ENCODE data around the gene CPAMD8. TPM values are rescaled to one million over a fixed set of nuclear protein-coding genes. Genes with fewer than 3 reads are reported as not detected.

CPAMD8 gene
- total and polyA plus RNA-seq, 10 of the 15 experiments (the other 5 are each of a cell fraction or from before 2014, with no cell fraction given) = 0.12 to 0.97 (median 0.25) TPM; not detected in 3

DNA sequence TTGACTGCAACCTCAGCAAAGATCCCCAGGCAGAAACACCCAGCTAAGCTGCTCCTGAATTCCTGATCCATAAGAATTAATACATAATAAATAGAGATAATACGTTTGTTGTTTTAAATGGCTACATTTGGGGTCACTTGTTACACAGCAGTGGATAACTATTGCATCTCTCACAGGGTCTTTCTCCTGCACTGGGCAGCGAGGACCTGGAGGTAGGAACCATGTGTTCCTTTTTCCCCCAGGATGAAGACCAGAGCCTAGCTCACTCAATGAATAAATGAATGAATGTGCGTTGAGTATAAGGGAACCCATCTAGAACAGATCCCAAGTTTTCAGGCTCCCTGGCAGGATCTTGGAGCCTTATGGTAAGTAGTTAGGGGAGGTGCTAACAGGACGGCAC is 107.1 kb downstream of the CPAMD8 start (continued):
- TF ChIP-seq, protein P1, sequence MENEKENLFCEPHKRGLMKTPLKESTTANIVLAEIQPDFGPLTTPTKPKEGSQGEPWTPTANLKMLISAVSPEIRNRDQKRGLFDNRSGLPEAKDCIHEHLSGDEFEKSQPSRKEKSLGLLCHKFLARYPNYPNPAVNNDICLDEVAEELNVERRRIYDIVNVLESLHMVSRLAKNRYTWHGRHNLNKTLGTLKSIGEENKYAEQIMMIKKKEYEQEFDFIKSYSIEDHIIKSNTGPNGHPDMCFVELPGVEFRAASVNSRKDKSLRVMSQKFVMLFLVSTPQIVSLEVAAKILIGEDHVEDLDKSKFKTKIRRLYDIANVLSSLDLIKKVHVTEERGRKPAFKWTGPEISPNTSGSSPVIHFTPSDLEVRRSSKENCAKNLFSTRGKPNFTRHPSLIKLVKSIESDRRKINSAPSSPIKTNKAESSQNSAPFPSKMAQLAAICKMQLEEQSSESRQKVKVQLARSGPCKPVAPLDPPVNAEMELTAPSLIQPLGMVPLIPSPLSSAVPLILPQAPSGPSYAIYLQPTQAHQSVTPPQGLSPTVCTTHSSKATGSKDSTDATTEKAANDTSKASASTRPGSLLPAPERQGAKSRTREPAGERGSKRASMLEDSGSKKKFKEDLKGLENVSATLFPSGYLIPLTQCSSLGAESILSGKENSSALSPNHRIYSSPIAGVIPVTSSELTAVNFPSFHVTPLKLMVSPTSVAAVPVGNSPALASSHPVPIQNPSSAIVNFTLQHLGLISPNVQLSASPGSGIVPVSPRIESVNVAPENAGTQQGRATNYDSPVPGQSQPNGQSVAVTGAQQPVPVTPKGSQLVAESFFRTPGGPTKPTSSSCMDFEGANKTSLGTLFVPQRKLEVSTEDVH (IDR thresholded peaks at IDR 0.05; ENCODE audit: low read depth, partially characterized antibody) = no peak
- no peak for TF ChIP-seq RAD51 (IDR thresholded peaks at IDR 0.05)

DNA sequence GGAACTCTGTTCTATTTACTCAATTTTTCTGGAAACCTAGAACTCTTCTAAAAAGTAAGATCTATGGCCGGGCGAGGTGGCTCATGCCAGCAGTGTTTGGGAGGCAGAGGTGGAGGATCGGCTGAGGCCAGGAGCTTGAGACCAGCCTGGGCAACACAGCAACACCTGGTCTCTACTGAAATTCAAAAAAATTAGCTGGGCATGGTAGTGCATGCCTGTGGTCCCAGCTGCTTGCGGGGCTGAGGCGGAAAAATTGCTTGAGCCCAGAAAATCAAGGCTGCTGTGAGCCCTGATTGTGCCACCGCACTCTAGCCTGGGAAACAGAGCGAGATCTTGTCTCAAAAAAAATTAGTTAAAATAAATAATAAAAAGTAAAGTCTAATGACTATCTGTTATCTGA is 109.2 kb downstream of the CPAMD8 start:
- no peaks in the 10 kb centered on the region for H3K4me1 ChIP-seq (ENCODE audit: control insufficient read depth, insufficient read depth, low read length)
- intact Hi-C loops (cut with micrococcal nuclease; ENCODE audit: unreplicated experiment) (no loop called here), in situ Hi-C loops (cut with MboI) (no loop called here)
- H3K27ac ChIP-seq (ENCODE audit: control insufficient read depth, insufficient read depth) = no peak overlapping the region
- WGBS (ENCODE audit: insufficient coverage, insufficient replicate concordance, low lambda C conversion rate, missing lambda C conversion rate) = 50% methylated on average over 7 of the region's 7 CpGs
- no peak overlapping the region for H3K4me3 ChIP-seq
- H3K79me2 ChIP-seq (ENCODE audit: control insufficient read depth, insufficient read depth, low read length) = no peaks in the 10 kb centered on the region
- H4K20me1 ChIP-seq (ENCODE audit: control insufficient read depth, insufficient read depth) = no peaks in the 10 kb centered on the region
- no peak overlapping the region for H2AFZ ChIP-seq (ENCODE audit: control insufficient read depth, low read depth, low read length)
- H3K9ac ChIP-seq (ENCODE audit: control insufficient read depth, insufficient read depth, low read length) = no peak overlapping the region
- peaks cover 6% of the 10 kb centered on the region; the same call in 2 of the 3 replicates for H3K9me3 ChIP-seq (replicated peaks; ENCODE audit: control insufficient read depth, insufficient read depth, low read length)
- ChIA-PET POLR2A (no interaction called here), SMC1A (ENCODE audit: uncharacterized antibody, unreplicated experiment) (no interaction called here), RAD21 (ENCODE audit: unreplicated experiment) (no interaction called here), CTCF (no interaction called here)
- H3K27me3 ChIP-seq (replicated peaks in 1 of 2; ENCODE audit: control insufficient read depth in 2 of 2, insufficient read depth in 2 of 2, low read length in 1 of 2) = no peaks in the 10 kb centered on the region
- no TSS peak for BruUV-seq (replicated peaks)
- no peak overlapping the region for H3K4me2 ChIP-seq (ENCODE audit: control insufficient read depth, insufficient read depth)
- no peaks in the 10 kb centered on the region for H3K36me3 ChIP-seq (ENCODE audit: control insufficient read depth in 2 of 2, insufficient read depth in 2 of 2, low read length in 1 of 2)
- no peak for ATAC-seq
- no peak for FAIRE-seq
- no peak for DNase-seq (ENCODE audit: low read depth, low spot score)
- TF ChIP-seq YY1 (IDR thresholded peaks at IDR 0.05; ENCODE audit: low read depth, low read length) (no peak), NBN (IDR thresholded peaks at IDR 0.05) (no peak), NFIC (IDR thresholded peaks at IDR 0.05; ENCODE audit: low read depth, low read length) (no peak), CHD2 (IDR thresholded peaks at IDR 0.05; ENCODE audit: borderline replicate concordance, low read depth, low read length) (no peak), POLR2AphosphoS5 (IDR thresholded peaks at IDR 0.05; ENCODE audit: low read length) (no peak), EZH2 (IDR thresholded peaks at IDR 0.05; ENCODE audit: borderline replicate concordance, control insufficient read depth, low read depth, low read length) (no peak), RUNX3 (IDR thresholded peaks at IDR 0.05; ENCODE audit: low read length) (no peak), PAX5 (IDR thresholded peaks at IDR 0.05; ENCODE audit: borderline replicate concordance, low read depth, low read length) (no peak), RAD21 (IDR thresholded peaks at IDR 0.05; ENCODE audit: insufficient read depth, low read depth, low read length) (no peak)
- TF ChIP-seq, protein P2, sequence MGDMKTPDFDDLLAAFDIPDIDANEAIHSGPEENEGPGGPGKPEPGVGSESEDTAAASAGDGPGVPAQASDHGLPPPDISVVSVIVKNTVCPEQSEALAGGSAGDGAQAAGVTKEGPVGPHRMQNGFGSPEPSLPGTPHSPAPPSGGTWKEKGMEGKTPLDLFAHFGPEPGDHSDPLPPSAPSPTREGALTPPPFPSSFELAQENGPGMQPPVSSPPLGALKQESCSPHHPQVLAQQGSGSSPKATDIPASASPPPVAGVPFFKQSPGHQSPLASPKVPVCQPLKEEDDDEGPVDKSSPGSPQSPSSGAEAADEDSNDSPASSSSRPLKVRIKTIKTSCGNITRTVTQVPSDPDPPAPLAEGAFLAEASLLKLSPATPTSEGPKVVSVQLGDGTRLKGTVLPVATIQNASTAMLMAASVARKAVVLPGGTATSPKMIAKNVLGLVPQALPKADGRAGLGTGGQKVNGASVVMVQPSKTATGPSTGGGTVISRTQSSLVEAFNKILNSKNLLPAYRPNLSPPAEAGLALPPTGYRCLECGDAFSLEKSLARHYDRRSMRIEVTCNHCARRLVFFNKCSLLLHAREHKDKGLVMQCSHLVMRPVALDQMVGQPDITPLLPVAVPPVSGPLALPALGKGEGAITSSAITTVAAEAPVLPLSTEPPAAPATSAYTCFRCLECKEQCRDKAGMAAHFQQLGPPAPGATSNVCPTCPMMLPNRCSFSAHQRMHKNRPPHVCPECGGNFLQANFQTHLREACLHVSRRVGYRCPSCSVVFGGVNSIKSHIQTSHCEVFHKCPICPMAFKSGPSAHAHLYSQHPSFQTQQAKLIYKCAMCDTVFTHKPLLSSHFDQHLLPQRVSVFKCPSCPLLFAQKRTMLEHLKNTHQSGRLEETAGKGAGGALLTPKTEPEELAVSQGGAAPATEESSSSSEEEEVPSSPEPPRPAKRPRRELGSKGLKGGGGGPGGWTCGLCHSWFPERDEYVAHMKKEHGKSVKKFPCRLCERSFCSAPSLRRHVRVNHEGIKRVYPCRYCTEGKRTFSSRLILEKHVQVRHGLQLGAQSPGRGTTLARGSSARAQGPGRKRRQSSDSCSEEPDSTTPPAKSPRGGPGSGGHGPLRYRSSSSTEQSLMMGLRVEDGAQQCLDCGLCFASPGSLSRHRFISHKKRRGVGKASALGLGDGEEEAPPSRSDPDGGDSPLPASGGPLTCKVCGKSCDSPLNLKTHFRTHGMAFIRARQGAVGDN (IDR thresholded peaks at IDR 0.05) = no peak
- TF ChIP-seq, protein P3, sequence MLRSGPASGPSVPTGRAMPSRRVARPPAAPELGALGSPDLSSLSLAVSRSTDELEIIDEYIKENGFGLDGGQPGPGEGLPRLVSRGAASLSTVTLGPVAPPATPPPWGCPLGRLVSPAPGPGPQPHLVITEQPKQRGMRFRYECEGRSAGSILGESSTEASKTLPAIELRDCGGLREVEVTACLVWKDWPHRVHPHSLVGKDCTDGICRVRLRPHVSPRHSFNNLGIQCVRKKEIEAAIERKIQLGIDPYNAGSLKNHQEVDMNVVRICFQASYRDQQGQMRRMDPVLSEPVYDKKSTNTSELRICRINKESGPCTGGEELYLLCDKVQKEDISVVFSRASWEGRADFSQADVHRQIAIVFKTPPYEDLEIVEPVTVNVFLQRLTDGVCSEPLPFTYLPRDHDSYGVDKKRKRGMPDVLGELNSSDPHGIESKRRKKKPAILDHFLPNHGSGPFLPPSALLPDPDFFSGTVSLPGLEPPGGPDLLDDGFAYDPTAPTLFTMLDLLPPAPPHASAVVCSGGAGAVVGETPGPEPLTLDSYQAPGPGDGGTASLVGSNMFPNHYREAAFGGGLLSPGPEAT (IDR thresholded peaks at IDR 0.05; ENCODE audit: low read depth) = no peak

Measured in GM12878 (cell line).